A172 (cell line): ENCODE results near the gene CASP5. TPM values are rescaled to one million over a fixed set of nuclear protein-coding genes. Genes with fewer than 3 reads are reported as not detected.
"Not testable (repeated sequence)": the region's sequence is repeated elsewhere in the genome, so short reads cannot be mapped to it uniquely, and the experiment has no call there.

Experiments
- DNase-seq: peaks from one replicate; pipeline ENCODE4 v3.0.0-alpha.2; 2015; ENCODE audit warnings: low spot score
- total RNA-seq: library from RNA; depleted of rRNA; stranded (reverse); fragments of >200 nt; shearing (Covaris generic); gene quantifications from 2 replicates; pipeline ENCODE4 v1.2.3, GENCODE V29; 2014; rRNA removed

The CASP5 gene
- not detected in 2 replicates for total RNA-seq

GRCh38 chr11:105023003-105023402 lies at the start of gene CASP5:
Gene CASP5 (minus strand): TSS chr11:105023168. CDS start chr11:105023136, 32 bp downstream.
- no peak for DNase-seq

GRCh38 chr11:105072080-105072479 lies 49.1 kb upstream of the CASP5 start:
- not testable (repeated sequence) for DNase-seq

- DNase-seq, result no peak
These were observed 48.2 kb upstream of the CASP5 start for GRCh38 chr11:105071089-105071732.

- no peak for DNase-seq
These were observed 47.3 kb upstream of the CASP5 start for GRCh38 chr11:105070306-105070705.

- DNase-seq, result peak; percentile 30
These were observed 46.8 kb upstream of the CASP5 start for GRCh38 chr11:105069749-105070148.

- DNase-seq, result not testable (repeated sequence)
These were observed 40.4 kb upstream of the CASP5 start for GRCh38 chr11:105063245-105063941.

- no peak for DNase-seq
These were observed 34.5 kb upstream of the CASP5 start for GRCh38 chr11:105057432-105057831.

- no peak for DNase-seq
These were observed 33.5 kb upstream of the CASP5 start for GRCh38 chr11:105056446-105056845.

GRCh38 chr11:105054723-105055493 lies 31.9 kb upstream of the CASP5 start:
- no peak for DNase-seq

GRCh38 chr11:105052487-105052886 lies 29.5 kb upstream of the CASP5 start:
- DNase-seq, result no peak

GRCh38 chr11:105051559-105051958 lies 28.6 kb upstream of the CASP5 start:
- DNase-seq, result no peak

GRCh38 chr11:105049481-105049880 lies 26.5 kb upstream of the CASP5 start:
- DNase-seq, result no peak

GRCh38 chr11:105046898-105047579 lies 24.1 kb upstream of the CASP5 start:
- DNase-seq, result peak; percentile 91

GRCh38 chr11:105045676-105046296 lies 22.8 kb upstream of the CASP5 start:
- no peak for DNase-seq

- peak; percentile 13 for DNase-seq
These were observed 21.9 kb upstream of the CASP5 start, which contains the start of gene CARD16 for GRCh38 chr11:105044557-105045524. Gene CARD16 (minus strand): TSS chr11:105045335. CDS start chr11:105045297, 38 bp downstream.

- DNase-seq, result no peak
These were observed 19.2 kb upstream of the CASP5 start for GRCh38 chr11:105042178-105042577.

GRCh38 chr11:105040703-105041102 lies 17.7 kb upstream of the CASP5 start:
- DNase-seq, result no peak

- DNase-seq, result no peak
These were observed 12.0 kb upstream of the CASP5 start, which contains the start of gene CASP1 for GRCh38 chr11:105034813-105035620. Gene CASP1 (minus strand): TSS chr11:105035144. CDS start chr11:105035113, 31 bp downstream.

- not testable (repeated sequence) for DNase-seq
These were observed 11.4 kb upstream of the CASP5 start for GRCh38 chr11:105034388-105034787.
